Esophagus squamous epithelium (tissue), 4 donors: ENCODE data around the gene ATP10A.
"Not testable (repeated sequence)": the region's sequence is repeated elsewhere in the genome, so short reads cannot be mapped to it uniquely, and the experiment has no call there.

Source experiments
- POLR2A ChIP-seq, 4 donors: fragments of 450-650 bp; IDR thresholded peaks; one replicate each; pipeline ENCODE4 v1.6.1; 2017; ENCODE audit warnings: antibody characterized with exemption in 4 of 4, mild to moderate bottlenecking in 4 of 4, moderate library complexity in 3 of 4
- TF ChIP-seq, protein P1 (sequence below), 6 experiments: fragments of 450-650 bp in 4 of 6; fragments of 200-600 bp in 2 of 6; sonication (generic) in 2 of 6; IDR thresholded peaks; one replicate each; pipeline ENCODE4 v1.5.1; 2016 to 2019; ENCODE audit warnings: antibody characterized with exemption in 6 of 6, mild to moderate bottlenecking in 4 of 6, moderate library complexity in 4 of 6

DNA sequence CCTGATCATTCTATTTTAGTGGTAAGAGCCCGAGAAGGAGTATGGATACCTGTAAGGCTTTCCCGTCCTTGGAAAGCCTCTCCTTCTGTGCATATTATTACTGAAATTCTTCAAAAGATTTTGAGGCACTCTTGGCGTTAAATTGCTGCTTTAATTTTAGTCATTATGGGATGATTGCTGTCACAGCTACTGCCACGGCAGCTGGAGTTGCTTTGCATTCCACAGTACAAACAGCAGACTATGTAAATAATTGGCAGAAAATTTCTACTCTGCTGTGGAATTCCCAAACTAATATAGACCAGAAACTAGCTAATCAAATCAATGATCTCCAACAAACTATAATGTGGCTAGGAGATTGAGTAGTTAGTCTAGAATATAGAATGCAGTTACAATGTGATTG is 222.2 kb downstream of the ATP10A start:
- TF ChIP-seq, protein P1, sequence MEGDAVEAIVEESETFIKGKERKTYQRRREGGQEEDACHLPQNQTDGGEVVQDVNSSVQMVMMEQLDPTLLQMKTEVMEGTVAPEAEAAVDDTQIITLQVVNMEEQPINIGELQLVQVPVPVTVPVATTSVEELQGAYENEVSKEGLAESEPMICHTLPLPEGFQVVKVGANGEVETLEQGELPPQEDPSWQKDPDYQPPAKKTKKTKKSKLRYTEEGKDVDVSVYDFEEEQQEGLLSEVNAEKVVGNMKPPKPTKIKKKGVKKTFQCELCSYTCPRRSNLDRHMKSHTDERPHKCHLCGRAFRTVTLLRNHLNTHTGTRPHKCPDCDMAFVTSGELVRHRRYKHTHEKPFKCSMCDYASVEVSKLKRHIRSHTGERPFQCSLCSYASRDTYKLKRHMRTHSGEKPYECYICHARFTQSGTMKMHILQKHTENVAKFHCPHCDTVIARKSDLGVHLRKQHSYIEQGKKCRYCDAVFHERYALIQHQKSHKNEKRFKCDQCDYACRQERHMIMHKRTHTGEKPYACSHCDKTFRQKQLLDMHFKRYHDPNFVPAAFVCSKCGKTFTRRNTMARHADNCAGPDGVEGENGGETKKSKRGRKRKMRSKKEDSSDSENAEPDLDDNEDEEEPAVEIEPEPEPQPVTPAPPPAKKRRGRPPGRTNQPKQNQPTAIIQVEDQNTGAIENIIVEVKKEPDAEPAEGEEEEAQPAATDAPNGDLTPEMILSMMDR (IDR thresholded peaks at IDR 0.05) = not testable (repeated sequence)
- TF ChIP-seq POLR2A (IDR thresholded peaks at IDR 0.05) = not testable (repeated sequence)
